Stimulated activated CD8-positive, alpha-beta memory T cell treated with anti-CD3 and anti-CD28 coated beads, Interleukin-15, amount 100 ng/mL, for 1 hour (primary cell): ENCODE results near the gene HOXB4.

Experiments used
- DNase-seq: peaks from one replicate; pipeline ENCODE4 v3.0.0-alpha.2; 2020; ENCODE audit warnings: low read depth

The HOXB4 gene

DNA sequence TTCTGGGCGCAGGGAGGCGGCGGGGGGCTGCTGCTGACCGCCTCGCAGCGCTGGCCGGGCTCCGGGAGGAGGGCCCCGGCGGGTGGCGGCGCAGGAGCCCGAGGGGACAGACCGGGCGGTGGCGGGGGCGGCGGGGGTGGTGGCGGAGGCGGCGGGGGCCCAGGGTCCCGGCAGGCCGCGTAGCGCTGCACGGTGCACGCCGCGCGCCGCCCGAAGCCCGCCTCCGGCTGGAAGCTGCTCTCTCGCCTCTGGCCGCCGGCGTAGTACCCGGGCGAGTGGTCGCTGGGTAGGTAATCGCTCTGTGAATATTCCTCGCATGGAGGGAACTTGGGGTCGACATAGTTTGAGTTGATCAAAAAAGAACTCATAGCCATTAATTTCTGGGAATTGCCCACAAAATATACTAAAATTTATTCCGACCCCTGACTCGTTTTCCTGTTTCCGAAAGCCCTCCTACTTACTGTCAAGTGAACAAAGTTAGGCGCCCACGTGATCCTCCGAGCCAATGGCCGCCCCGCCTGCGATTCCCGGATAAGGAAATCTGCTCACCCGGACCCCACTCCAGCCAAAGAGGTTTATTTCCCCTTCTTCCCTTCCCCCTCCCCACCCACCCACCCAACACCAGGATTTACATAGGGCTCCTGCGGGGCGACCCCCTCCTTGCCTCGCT lies at the start of gene HOXB4:
HOXB4 (minus strand) TSS at position 405 of the 670 bp plus-strand sequence; CDS start at position 374, 31 bp downstream.
- peak; percentile 40 for DNase-seq

DNA sequence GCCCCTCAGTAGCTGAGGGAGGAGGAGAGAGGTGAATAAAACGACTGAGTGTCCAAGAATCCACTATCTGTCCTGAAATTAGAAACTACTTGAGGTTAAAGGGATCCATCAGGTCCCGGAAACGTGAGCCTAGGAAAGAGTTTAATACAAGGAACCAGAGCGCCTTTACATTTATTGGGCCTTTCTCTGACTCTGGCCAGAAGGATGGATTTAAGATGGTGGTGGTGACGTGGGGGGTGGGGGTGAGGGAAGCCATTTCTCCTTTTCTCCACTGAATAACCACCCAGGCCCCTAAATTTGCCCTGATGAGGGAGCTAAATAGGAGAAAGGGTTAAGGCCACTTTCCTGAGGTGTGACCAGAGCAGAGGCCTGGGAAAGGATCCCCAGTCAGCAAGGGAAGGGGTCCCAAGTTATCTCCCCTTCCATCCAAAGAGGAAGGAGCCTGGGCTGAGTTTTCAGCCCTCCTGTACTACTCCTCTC lies 49.0 kb upstream of the HOXB4 start:
- DNase-seq, result no peak

DNA sequence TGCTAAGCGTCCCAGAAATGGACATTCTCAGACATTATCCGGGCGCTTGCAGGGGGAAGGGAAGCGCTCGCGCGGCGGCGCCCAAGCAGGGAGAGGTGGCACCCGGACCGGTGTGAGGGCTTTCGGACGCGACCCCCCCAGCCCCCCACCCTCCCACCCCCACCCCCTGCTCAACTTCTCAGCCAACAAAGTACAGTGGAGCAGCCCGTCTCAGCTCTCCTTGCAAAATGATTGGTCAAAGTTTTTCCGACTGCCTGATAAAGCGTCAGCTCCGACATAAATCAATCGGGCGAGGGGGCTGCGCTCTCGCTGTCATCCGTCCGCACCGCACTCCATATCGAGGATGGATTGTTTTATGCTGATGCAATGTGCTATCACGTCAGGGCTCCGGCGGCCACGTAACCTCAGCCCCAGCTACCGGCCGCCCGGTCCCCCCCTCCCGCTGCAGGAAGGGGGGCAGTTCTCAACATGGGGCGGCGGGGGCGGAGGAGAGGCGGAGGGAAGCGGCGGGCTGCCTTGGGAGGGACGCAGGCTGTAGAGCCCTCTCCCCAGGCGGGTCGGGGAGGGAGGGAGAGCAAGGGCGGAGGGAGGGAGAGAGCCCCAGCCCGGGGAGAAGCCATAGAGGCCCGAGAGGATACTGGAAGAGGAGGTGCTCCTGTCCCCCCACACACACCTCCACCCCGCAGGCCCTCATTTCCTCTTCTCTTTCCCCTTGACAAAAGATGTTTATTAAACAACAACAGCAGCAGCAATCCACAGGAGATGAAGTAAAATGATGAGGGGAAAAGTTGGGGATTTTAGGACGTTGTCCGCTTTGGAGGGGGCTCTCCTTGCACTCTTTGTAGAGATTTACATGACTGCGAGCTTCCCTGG lies 48.3 kb upstream of the HOXB4 start, which contains the start of gene HOXB9:
HOXB9 (minus strand) TSS at position 114 of the 873 bp plus-strand sequence; CDS start at position 25, 89 bp downstream.
- DNase-seq, result no peak

DNA sequence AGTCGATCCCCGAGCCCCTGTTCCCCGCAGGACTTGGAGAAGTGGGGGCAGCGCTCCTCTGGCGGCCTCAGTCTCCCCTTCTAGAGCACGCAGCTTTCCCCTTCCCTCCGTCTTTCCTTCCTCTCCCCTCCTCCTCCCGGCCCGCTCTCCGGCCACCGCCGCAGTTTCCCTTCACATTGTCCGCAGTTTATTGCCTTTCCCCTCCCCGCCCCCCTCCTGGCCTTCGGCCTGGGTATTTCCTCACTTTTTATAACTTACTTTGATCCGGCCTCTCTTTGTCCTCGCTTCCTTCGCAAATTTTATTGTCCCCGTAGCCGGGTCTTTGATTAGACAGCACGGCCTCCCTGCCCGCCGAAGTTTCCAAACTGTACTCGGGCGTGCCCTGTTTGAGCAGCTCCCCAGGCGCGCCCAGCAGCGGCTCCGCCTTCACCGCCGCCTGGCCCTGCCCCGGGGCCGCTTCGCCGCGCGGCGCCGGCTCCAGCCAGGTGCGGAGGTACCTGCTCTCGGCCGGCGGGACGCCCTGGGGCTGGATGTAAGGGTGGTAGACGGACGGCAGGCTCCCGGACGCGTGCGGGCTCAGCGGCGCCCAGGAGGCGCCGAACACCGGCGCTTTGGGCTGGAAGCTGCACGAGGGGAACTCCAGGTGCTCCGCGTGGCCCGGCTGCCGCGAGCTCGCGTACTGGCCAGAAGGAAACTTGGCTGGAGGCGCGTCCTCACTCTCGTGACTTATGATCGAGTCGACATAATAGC lies 47.5 kb upstream of the HOXB4 start:
- no peak for DNase-seq

DNA sequence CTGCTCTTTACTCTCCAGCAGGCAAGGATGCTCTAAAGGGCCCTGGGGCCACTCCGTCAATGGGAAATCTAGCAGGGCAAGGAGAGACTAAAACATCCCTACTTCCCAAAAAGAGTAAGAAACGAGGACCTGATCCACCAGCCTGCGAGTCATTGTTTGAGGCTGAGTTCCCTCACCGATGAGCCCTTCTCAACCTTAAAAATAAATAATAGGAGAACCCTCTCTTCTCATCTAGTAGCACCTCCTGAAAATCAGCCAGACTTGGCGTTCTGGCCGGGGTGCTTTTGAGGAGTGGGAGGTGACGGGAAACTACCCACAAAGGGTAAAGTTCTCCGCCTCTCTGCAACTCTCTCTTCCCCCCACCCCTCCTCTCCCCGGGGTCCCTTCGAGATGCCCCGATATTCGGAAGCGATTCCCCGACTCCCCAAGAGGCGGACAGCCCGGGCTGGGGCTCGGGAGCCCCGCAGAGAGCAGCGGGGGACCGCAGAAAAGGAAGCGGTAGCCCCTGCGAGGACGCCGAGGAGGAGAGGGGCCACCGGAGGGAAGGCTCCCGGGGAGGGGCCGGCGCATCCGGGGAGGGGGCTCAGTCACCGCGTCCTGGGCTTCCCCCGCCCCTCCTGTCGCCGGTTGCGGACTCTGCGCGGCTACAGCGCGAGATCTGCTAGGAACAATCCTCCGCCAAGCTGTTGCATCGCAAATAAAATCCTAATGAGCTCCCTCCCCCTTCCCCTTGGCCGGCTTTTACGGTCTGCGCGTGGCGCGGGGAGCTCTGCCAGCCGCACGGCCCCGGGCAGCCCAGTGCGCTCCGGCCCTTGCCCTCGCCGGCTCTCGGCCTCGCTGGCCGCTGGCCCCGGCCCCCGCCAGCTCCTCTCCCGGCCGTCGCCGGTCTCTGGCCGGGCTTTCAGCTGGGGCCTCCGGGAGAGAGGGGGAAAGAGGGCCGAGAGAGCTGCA lies 46.7 kb upstream of the HOXB4 start:
- DNase-seq, result no peak

DNA sequence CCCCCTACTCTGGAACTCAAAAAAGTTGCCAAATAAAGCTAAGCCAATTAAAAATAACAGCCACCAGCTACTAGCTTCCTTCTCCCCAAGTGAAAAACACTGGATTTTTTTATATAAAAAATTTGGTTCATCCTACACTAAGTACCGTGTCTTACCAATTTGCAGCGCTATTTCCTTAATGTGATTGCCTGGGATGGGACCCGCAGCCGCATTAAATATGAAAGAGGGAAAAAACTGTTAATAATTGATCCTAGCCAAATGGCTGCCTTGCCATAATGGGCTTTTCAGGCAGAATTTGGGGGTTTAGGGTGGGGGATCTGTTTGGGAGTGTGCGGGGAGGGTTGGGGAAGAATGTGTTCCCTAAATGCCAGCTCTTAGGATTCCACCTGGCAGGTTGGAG lies 46.0 kb upstream of the HOXB4 start:
- no peak for DNase-seq

DNA sequence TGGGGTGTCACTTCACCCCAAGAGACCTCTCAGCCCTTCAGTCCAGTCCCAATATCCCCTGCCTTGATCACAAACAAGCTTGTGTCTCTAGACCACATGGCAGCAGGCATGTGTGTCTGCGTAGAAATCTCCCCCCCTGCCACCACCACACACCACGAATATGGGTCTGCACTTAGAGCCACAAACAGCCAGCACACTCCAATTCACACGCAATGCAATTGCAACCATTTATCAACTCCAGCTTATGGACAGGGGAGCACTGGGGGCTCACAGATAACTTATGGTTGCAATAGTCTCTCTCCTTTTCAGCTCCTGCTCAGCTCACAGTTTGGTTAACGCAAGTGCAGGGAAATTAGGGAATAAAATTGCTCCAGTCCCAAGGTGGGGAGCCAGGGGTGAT lies 45.4 kb upstream of the HOXB4 start:
- DNase-seq, result no peak

DNA sequence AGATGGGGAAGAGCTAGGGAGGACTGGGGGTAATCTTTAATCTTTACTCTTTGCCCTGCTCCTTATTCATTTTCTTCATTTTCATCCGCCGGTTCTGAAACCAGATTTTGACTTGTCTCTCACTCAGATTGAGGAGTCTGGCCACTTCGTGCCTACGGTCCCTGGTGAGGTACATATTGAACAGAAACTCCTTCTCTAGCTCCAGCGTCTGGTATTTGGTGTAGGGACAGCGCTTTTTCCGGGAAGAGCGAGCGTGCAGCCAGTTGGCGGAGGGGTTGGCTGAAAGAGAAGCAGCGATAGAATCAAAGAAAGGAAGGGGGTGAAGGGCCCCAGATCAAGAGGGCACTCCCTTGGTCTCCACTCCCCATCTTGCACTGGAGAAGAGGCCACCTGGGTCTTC lies 44.7 kb upstream of the HOXB4 start:
- no peak for DNase-seq

DNA sequence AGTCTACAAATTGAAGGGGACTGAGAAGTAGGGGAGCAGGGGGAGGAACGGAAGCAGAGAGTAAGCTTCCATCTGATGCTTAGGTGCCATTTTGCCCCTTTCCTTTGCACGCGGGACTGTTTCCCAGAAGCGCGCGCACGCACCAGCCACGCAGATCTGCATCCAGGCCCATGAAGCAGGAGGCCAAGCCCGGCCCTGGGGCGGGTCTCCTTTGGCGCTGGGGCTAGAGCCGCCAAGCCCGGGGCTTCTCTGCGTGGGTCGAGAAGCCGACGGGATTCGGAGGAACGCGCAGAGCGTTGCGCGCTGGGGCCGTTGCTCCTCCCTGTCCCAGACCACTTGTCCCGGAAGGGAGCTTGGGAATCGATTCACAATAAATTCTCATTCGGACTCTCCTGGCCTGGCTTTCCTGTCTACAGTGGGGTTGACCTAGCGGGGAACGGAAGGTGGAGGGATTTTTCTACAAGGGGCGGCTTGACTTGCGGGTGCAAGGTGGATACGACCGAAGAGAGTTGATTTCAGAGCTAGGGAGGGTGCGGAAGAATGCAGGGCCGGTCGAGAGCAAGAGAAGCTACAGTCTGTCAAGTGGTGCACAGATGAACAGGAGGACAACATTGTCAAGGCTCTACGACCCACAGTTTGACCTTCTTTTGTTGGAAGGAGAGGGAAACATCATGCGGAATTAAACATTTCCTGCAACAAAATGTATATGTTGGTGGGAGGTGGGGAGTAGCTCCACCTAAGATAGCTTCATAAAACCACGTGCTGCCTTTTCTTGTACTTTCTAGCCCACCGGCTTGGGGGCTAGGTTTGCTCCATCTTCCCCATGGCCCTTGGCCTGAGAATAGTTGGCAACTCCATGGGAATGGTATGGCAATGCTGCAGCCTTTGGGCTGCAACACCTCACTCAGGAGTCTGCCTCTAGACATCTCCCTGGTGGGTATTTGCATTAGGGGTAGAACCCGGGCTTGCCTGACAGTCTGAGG lies 43.6 kb upstream of the HOXB4 start:
- no peak for DNase-seq

DNA sequence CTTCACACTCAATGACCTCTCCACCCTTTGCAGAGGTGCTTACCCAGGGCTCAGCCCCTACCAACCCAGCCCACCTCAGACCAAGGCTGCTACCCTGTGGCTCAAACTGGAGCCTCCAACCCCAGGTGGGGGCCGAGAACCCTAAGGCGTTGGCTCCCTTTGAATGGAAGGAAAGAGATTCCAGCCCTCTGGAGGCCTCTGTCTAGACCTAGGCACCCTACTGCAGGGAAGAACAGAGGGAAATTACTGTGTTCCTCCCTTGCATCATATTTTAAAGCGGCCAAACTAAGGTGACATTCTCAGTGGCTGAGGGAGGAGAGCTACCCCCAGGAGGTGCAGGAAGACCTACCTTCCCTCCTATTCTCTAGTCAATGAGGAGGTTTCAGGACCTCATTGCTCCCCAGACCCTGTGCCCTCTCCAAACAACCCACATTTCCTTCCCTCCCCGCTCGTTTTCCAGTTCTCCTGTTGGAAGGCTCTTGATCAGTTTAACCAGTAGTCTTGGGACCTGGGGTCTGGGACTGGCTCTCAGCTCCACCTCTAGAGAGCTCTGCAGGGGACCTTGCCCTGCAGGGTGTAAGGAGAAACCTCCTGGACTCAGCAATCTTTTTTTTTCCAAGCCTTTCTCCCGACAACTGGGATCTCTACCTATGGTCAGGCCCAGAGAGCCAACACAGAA lies 42.5 kb upstream of the HOXB4 start:
- DNase-seq, result no peak

DNA sequence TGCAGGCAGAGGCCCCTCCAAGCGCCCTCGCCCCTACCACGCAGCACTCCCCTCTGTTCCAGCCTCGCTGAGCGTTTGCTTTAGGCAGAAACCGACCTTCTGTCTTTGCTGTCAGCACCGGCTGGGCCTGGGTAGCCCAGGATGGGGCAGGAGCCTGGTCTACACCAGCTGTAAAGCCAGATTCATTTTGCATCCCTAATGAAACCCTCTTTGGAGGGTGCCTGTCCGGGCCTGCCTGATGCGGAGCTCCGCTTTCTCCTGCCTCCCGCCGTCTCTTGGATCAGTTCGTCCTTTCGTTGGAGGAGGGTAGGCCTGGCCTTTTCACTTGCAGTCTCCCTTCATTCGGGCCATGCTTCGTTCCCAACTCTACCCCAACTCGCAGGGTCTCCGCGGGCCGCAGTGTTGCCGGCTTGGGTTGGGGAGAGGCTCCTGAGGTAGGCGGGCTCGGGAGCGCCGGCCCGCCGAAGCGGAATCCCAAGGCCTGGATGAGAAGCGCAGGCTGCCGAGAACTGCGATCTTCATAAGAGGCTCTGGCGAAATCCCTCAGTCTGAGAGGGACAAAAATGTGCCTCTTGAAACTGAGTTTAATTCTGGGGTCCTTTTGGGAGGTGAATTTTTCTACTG lies 41.8 kb upstream of the HOXB4 start:
- DNase-seq, result no peak

DNA sequence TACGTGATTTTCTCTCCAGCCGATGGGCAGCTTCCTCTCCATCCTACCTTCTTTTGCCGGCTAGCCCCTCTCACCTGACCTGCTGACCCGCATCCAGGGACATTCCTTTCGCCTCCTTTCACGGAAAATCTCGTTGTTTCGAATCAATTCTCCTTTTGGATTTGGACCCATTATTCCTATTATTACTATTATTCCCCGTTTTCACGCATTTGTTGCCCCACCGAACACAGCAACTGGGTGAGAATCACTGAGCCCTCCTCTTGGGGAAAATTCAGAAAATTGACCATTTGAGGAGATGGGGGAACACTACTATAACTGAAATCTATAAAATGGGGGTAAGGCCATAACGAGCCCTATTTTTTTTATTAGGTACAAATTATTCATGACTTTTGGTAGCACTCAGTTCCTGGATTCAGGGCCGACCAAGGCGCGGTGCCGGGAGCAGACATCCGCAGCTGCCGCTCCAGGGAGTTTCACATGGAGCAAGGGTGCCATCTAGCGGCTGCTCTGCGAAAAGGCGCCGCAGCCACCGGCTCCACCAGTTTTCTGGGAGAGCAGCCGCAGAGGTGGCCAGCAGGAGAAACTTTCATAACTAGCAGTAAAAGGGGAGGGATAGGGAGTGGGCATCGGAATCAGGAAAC lies 40.2 kb upstream of the HOXB4 start:
- DNase-seq, result peak; percentile 75

DNA sequence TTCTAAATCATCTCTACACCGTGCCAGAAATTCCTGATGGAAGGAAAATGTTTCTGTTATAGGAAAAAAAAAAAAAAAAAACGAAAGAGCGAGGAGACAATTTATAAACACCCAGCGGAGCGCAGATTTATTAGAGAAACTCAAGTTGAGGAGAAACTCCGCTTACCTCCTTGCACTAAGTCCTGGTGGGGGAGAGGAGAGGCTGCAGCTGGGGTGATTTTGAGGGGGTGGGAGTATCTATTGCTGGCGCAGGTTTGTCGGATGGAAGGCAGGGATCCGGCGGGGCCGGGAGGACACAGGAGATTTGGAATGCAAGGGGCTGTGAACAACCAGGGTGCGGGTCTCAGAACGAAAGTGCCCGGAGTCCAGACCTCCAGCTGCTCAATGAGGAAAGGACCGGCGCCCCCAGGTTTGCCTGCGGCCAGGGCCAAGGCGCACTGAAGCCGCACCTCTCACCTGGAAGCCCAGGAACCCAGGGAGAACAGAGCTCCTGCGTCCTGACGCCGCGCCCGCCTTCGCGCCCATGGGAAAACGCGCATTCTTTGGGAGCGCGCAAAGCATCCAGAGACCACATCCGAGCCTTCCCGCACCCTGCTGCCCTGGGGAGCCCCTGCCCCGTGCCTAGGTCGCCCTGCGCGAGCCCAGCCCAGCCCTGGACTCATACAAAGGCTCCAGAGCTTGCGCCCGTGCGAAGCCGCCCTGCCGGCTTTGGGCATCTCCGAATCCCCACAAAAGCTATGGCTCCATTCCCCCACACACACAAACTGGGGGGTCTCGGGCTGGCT lies 39.5 kb upstream of the HOXB4 start:
- no peak for DNase-seq

DNA sequence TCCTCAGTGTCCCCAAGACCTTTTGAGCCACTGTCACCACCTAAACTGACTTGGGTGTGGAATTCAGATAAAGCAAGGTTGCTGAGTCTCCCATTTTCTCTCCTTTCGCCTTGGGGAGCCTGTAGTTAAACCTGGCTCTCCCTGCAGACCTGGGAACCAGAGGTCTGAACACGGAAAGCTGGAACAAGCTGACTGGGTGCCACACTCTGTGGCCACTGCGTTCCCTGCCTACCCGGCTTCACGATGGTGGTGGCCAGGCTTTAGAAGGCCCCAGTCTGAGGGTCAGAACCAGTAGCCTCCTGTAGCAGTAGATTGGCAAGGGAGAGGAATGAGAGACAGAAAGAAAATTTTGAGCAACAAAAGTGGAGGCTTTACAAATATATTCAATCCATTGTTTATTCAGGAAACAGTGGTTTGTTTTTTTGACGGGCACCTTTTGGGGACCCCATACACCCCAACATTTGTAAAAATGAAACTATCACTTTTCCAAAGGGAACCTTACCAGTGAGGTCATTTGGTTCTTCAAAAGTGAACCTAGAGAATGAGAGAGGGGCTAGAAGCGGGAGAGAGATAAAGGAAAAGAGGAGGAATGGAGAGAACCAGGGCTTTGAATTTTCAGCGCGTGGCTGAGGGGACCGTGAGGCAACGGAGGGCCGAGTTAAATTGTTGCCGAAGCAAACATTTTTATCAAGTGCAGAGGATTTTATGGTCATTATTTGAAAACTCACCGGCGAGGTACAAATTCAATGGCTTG lies 38.7 kb upstream of the HOXB4 start:
- DNase-seq, result no peak

DNA sequence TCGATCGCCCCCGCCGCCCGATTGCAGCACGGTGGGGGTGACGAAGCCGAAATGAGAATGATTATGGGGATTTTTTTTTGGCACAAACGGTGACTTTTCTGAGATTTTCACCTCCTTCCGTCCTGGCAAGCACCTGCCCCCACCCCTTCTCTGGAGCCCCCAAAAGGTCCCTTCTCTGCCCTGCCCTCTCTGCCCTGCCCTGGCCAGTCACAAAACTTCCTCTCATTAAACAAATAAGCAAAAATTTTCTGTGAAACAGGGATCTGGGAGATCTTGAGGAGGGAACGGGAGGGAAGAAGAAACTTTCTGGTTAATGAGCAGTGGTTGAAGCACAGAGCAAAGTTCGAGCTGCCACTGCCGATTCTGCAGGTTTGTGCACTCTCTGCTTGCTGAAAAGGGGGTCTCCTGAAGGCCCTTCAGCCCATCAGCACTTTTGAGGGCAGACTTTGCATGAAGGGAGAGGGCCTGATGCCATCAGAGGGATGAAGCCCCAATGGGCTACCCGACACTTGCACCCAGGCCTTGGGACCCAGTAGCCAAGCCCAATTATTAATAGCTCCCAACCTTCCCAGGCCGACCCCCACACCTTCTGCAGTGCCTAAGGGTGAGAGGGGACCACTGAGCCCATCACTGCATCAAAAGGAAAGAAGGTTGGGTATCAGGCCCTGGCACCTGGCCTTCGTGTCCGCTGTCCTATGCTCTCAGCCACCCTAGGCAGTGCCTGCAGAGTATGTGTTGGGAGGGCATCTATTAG lies 38.0 kb upstream of the HOXB4 start:
- no peak for DNase-seq
